Effector memory CD8-positive, alpha-beta T cell (primary cell): ENCODE data around the gene ZDHHC1.

Source experiments
- ATAC-seq: fragments of 150-1000 bp; cut with Tn5 transposase; replicated peaks from 2 replicates; pipeline ENCODE4 v1.10.0; 2021; ENCODE audit warnings: mild to moderate bottlenecking, moderate library complexity
- DNase-seq, 3 experiments: peaks; one replicate each; pipeline ENCODE4 v3.0.0; 2021
- H3K27ac Mint-ChIP-seq, 2 donors: one replicate each; pipeline ENCODE4 v1.8.0; 2022; ENCODE audit warnings: mild to moderate bottlenecking in 2 of 2, mixed read lengths in 2 of 2, moderate library complexity in 2 of 2
- H3K27me3 Mint-ChIP-seq, 2 donors: one replicate each; pipeline ENCODE4 v1.8.0; 2022; ENCODE audit warnings: mixed read lengths in 2 of 2
- H3K36me3 Mint-ChIP-seq: one replicate; pipeline ENCODE4 v1.8.0; 2022; ENCODE audit warnings: mild to moderate bottlenecking, moderate library complexity, mixed read lengths; ENCODE audit not compliant: insufficient read depth
- H3K4me1 Mint-ChIP-seq, 2 donors: one replicate each; pipeline ENCODE4 v1.8.0; 2022; ENCODE audit warnings: low read depth in 2 of 2, mixed read lengths in 2 of 2
- H3K4me3 Mint-ChIP-seq, 2 donors: one replicate each; pipeline ENCODE4 v1.8.0; 2022; ENCODE audit warnings: mild to moderate bottlenecking in 2 of 2, mixed read lengths in 2 of 2, moderate library complexity in 2 of 2
- H3K9me3 Mint-ChIP-seq, 2 donors: one replicate each; pipeline ENCODE4 v1.8.0; 2022; ENCODE audit warnings: mixed read lengths in 2 of 2

ZDHHC1 gene

GRCh38 chr16:67445126-67445426, 28.8 kb upstream of the ZDHHC1 start:
- Mint-ChIP-seq H3K27ac (peak overlapping the region; percentile 26 to 42), H3K27me3 (no peaks in the 10 kb centered on the region), H3K4me1 (peaks cover 6 to 30% of the 10 kb centered on the region in 2 donors), H3K36me3 (peaks cover 26% of the 10 kb centered on the region), H3K9me3 (no peaks in the 10 kb centered on the region), H3K4me3 (no peak overlapping the region)
- ATAC-seq (no peak), DNase-seq (no peak)

GRCh38 chr16:67444259-67445125, 28.2 kb upstream of the ZDHHC1 start:
- Mint-ChIP-seq H3K27me3 (no peaks in the 10 kb centered on the region), H3K4me3 (no peak overlapping the region), H3K9me3 (no peaks in the 10 kb centered on the region), H3K4me1 (peaks cover 4 to 26% of the 10 kb centered on the region in 2 donors), H3K36me3 (peaks cover 25% of the 10 kb centered on the region), H3K27ac (peak overlapping the region in 1 of 2 donors; percentile 42)
- ATAC-seq (no peak), DNase-seq (no peak)

- no peak overlapping the region for H3K4me3 Mint-ChIP-seq
- DNase-seq (no peak), ATAC-seq (no peak)
- peaks cover 28% of the 10 kb centered on the region for H3K36me3 Mint-ChIP-seq
- no peaks in the 10 kb centered on the region for H3K27me3 Mint-ChIP-seq
- H3K9me3 Mint-ChIP-seq, result no peaks in the 10 kb centered on the region
- H3K4me1 Mint-ChIP-seq, result peaks cover 4 to 22% of the 10 kb centered on the region in 2 donors
- H3K27ac Mint-ChIP-seq, result peak overlapping the region in 1 of 2 donors; percentile 37
Measured at GRCh38 chr16:67443265-67443664, 27.0 kb upstream of the ZDHHC1 start.

DNA sequence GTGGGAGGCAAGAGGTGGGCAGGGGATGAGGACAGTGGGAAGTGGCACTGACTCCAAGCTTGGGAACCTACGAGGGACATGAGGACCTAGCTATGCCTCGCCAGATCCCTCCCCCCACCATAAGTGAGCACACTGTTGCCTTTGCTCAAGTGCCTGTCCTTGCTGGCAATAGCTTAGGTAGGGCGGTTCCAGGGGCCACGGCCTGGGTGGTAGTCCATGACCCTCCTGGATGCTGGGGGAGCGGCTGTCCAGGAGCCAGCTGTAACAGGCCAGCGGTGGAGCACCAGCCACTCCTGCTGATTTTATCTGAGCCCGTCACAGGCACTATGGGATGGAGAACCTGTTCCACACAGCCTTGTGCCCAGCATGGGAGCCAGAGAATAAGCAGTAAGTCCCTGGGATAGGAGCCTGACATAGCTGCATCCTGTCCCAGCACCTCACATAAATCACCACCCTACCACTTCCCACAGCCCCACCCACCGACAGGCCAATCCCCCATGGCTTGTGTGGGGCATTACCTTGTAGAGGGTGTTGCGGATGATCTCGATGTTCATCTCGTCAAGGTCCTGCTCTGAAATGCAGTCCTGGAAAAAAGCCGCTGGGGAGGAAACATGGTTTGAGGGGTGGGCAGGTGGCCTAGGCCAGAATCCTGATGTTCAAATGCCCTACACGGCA, 26.4 kb upstream of the ZDHHC1 start:
- Mint-ChIP-seq H3K27ac (no peak overlapping the region), H3K36me3 (peaks cover 27% of the 10 kb centered on the region), H3K9me3 (no peaks in the 10 kb centered on the region), H3K4me1 (peaks cover 4 to 24% of the 10 kb centered on the region in 2 donors), H3K27me3 (no peaks in the 10 kb centered on the region), H3K4me3 (no peak overlapping the region)
- no peak for DNase-seq
- no peak for ATAC-seq

DNA sequence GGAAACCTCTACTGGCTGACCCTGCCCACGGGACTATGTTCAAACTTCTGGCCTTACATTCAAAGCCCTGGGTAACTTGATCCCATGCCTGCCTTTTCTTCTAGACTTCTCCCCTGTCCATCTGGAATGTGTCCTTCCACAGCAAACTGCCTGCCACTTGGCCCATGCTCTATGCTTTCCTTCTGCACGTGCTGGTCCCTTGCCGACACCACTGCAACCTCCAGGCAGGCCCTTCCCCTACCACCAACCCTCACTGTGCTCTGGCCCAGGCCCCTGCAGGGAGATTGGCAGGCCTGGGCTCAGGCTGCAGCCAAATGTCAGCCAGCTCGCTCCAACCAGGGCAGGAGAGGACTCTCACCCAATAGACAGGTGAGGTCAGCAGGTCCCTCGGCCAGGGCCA, 25.6 kb upstream of the ZDHHC1 start:
- no peak for DNase-seq
- H3K27ac Mint-ChIP-seq, result peak overlapping the region in 1 of 2 donors; percentile 26
- H3K36me3 Mint-ChIP-seq, result peaks cover 26% of the 10 kb centered on the region
- peaks cover 0 to 23% of the 10 kb centered on the region in 2 donors for H3K4me1 Mint-ChIP-seq
- no peak overlapping the region for H3K4me3 Mint-ChIP-seq
- no peaks in the 10 kb centered on the region for H3K9me3 Mint-ChIP-seq
- no peaks in the 10 kb centered on the region for H3K27me3 Mint-ChIP-seq
- ATAC-seq, result no peak

DNA sequence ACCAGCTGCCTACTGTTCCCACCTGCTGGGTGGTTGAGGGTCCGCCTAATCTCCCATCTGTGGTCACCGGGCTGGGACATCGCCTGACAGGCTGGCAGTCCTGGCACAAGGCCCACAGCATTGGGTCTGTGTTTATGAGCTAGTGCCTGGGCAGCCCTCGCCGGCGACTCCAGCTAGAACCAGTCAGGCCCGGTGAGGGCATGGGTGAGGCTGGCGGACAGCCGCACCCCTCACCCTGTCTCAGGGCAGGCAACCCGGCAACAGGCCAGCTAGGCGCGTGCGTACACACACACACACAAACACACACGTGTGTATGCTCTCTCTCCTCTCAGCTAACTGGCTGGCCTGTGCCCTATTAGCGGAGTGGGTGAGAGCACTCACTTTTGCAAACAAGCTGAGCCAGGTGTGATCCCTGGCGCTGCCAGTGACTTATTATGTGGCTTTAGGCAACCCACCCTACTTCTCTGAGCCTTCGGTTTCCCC, 25.0 kb upstream of the ZDHHC1 start:
- Mint-ChIP-seq H3K4me1 (peaks cover 0 to 20% of the 10 kb centered on the region in 2 donors), H3K4me3 (no peak overlapping the region), H3K36me3 (peaks cover 27% of the 10 kb centered on the region), H3K27ac (peak overlapping the region in 1 of 2 donors; percentile 26), H3K27me3 (no peaks in the 10 kb centered on the region), H3K9me3 (no peaks in the 10 kb centered on the region)
- ATAC-seq, result no peak
- no peak for DNase-seq

DNA sequence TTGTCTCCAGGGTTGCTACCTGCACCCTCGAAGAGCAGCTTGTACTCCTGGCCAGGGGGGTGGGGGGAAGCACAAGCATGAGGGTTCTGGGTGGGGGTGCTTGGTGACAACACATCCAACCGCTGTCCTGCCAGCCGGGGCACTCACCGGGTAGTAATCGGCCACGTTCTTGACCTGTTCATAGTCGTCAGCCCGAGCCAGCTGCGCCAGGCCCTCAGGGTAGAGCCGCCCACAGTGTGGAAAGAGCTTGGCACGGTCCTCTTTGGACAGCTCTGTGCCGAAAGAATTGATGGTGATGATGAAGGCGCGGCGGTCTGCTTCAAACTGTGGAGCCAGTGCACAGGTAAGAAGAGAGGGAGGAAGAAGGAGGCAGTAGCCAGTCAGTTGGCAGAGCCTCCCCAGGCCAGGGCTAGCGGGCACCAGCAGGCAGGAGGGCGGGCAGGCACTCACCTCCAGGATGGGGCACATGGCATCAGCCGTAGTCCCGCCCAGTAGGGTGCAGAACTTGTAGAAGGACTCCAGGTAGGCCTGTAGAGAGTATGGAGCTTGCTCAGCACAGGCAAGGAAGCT, 22.6 kb upstream of the ZDHHC1 start:
- Mint-ChIP-seq H3K27me3 (no peaks in the 10 kb centered on the region), H3K4me3 (no peak overlapping the region)
- ATAC-seq, result no peak

GRCh38 chr16:67438098-67438791, 22.0 kb upstream of the ZDHHC1 start:
- no peak for ATAC-seq
- Mint-ChIP-seq H3K9me3 (no peaks in the 10 kb centered on the region), H3K4me3 (no peak overlapping the region)

More for the DNA sequence above, 22.6 kb upstream of the ZDHHC1 start:
- H3K4me1 Mint-ChIP-seq, result peaks cover 0 to 15% of the 10 kb centered on the region in 2 donors
- H3K36me3 Mint-ChIP-seq, result peaks cover 23% of the 10 kb centered on the region
- no peak for DNase-seq
- H3K27ac Mint-ChIP-seq, result peak overlapping the region in 1 of 2 donors; percentile 11
- no peaks in the 10 kb centered on the region for H3K9me3 Mint-ChIP-seq

DNA sequence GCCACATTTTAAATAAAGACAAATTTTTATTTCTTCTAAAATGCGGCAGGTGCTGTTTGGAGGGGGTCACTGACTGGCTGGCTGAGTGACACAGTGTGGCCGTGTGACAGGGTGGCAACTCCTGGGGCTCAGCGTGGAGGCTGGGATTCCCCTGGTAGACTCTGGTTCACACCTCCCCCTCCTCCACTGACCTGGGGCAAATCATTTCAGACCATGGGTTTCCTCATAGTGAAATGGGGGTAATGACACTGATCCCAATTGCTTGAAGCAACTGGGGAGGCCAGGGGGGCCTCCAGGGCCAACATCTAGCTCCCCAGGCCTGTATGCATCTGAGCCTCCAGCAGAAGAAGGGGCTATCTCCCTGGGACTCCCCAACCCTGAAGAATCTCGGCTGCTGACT, 21.2 kb upstream of the ZDHHC1 start:
- no peak for DNase-seq
- H3K27me3 Mint-ChIP-seq, result no peaks in the 10 kb centered on the region
- peaks cover 0 to 13% of the 10 kb centered on the region in 2 donors for H3K4me1 Mint-ChIP-seq
- H3K4me3 Mint-ChIP-seq, result no peak overlapping the region
- peaks cover 26% of the 10 kb centered on the region for H3K36me3 Mint-ChIP-seq
- H3K9me3 Mint-ChIP-seq, result no peaks in the 10 kb centered on the region
- peak overlapping the region; percentile 59 to 87 for H3K27ac Mint-ChIP-seq
- ATAC-seq, result peak; percentile 44

More at GRCh38 chr16:67438098-67438791, 22.0 kb upstream of the ZDHHC1 start:
- Mint-ChIP-seq H3K27me3 (no peaks in the 10 kb centered on the region), H3K36me3 (peaks cover 25% of the 10 kb centered on the region), H3K27ac (peak overlapping the region; percentile 59 to 87), H3K4me1 (peaks cover 0 to 13% of the 10 kb centered on the region in 2 donors)
- DNase-seq, result no peak

DNA sequence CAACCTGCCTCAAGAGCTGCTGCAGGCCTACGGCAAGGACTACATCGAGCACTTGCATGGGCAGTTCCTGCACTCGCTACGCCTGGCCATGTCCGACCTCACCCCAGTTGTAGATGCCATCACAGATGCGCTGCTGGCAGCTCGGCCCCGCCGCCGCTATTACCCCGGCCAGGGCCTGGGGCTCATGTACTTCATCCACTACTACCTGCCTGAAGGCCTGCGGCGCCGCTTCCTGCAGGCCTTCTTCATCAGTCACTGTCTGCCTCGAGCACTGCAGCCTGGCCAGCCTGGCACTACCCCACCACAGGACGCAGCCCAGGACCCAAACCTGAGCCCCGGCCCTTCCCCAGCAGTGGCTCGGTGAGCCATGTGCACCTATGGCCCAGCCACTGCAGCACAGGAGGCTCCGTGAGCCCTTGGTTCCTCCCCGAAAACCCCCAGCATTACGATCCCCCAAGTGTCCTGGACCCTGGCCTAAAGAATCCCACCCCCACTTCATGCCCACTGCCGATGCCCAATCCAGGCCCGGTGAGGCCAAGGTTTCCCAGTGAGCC, 20.4 kb upstream of the ZDHHC1 start:
- ATAC-seq (no peak), DNase-seq (no peak)
- Mint-ChIP-seq H3K4me1 (peaks cover 0 to 9% of the 10 kb centered on the region in 2 donors), H3K27ac (no peak overlapping the region), H3K27me3 (no peaks in the 10 kb centered on the region), H3K4me3 (no peak overlapping the region), H3K36me3 (peaks cover 26% of the 10 kb centered on the region), H3K9me3 (no peaks in the 10 kb centered on the region)

GRCh38 chr16:67435758-67436164, 19.5 kb upstream of the ZDHHC1 start:
- Mint-ChIP-seq H3K4me1 (peaks cover 0 to 7% of the 10 kb centered on the region in 2 donors), H3K9me3 (no peaks in the 10 kb centered on the region), H3K4me3 (no peak overlapping the region), H3K27me3 (no peaks in the 10 kb centered on the region), H3K27ac (peak overlapping the region in 1 of 2 donors; percentile 12), H3K36me3 (peaks cover 25% of the 10 kb centered on the region)
- no peak for ATAC-seq
- no peak for DNase-seq

DNA sequence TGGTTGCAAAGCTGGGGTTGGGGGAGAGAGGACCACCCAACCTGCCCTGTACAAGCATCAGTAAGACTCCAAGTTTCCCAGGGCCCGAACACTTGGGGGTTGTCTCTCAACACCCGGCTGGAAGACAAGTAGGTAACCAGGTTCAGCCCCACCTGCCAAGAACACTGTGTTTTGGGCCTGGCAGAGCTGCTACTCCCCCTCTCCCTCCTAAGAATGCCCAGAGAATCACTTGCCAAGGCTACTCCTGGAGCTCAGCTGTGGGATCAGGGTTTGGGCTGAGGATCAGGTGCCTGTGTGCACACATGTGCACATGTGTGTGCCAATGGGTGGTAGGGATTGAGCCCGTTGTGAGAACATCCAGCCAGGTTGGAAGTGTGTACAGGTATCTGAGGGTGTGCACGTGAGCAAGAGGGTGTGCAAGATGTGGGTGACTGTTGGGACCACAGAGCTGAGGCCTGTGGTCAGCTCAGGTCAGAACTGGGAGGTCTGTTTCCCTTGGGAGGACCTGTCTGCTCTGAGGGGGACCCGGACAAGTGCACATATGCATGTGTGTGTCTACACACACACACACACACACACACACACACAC, 16.9 kb upstream of the ZDHHC1 start:
- ATAC-seq (no peak), DNase-seq (no peak)
- Mint-ChIP-seq H3K27ac (no peak overlapping the region), H3K4me1 (peaks cover 4 to 11% of the 10 kb centered on the region in 2 donors), H3K27me3 (peaks cover 16 to 24% of the 10 kb centered on the region in 2 donors), H3K4me3 (no peak overlapping the region), H3K9me3 (no peaks in the 10 kb centered on the region), H3K36me3 (peaks cover 26% of the 10 kb centered on the region)
